DND-41 (cell line): Measurements from ENCODE around the gene ADGRB3.
"Not testable (repeated sequence)": the region's sequence is repeated elsewhere in the genome, so short reads cannot be mapped to it uniquely, and the experiment has no call there.

Source experiments
- ATAC-seq: fragments of 200-7000 bp; cut with Tn5 transposase; 3 replicates; pipeline ENCODE4 v1.9.1; 2021; ENCODE audit warnings: low read depth; ENCODE audit not compliant: insufficient read depth
- DNase-seq: peaks from one replicate; pipeline ENCODE4 v3.0.0-alpha.2; 2020
- H2AFZ ChIP-seq: 2 replicates; pipeline ENCODE4 v1.6.0; 2012; ENCODE audit warnings: low read depth, low read length
- H3K27ac ChIP-seq: 2 replicates; pipeline ENCODE4 v1.5.1; 2012; ENCODE audit warnings: low read length, inconsistent platforms
- H3K27me3 ChIP-seq: fragments of 200-600 bp; sonication (generic); 2 replicates; pipeline ENCODE4 v1.6.0; 2012; ENCODE audit warnings: low read length, mild to moderate bottlenecking, inconsistent platforms; ENCODE audit not compliant: insufficient read depth, poor library complexity
- H3K36me3 ChIP-seq: 2 replicates; pipeline ENCODE4 v1.5.1; 2012; ENCODE audit warnings: low read length, inconsistent platforms; ENCODE audit not compliant: insufficient read depth
- H3K4me1 ChIP-seq: 2 replicates; pipeline ENCODE4 v1.5.1; 2012; ENCODE audit warnings: mild to moderate bottlenecking, low read length; ENCODE audit not compliant: insufficient read depth
- H3K4me2 ChIP-seq: 2 replicates; pipeline ENCODE4 v1.6.0; 2012; ENCODE audit warnings: mild to moderate bottlenecking, moderate library complexity, low read length, inconsistent platforms; ENCODE audit not compliant: insufficient read depth
- H3K4me3 ChIP-seq, 2 experiments: fragments of 200-600 bp in 1 of 2; shearing (Covaris generic) in 1 of 2; 2 replicates each; pipeline ENCODE4 v1.5.1; 2012 to 2016; ENCODE audit warnings: inconsistent platforms in 2 of 2, low read length in 2 of 2, mild to moderate bottlenecking in 2 of 2, low read depth in 1 of 2, moderate library complexity in 1 of 2
- H3K79me2 ChIP-seq: 2 replicates; pipeline ENCODE4 v1.6.0; 2012; ENCODE audit warnings: low read length, inconsistent platforms; ENCODE audit not compliant: insufficient read depth
- H3K9ac ChIP-seq: 2 replicates; pipeline ENCODE4 v1.6.0; 2012; ENCODE audit warnings: low read depth, mild to moderate bottlenecking, inconsistent platforms, low read length, moderate library complexity
- H3K9me3 ChIP-seq: 2 replicates; pipeline ENCODE4 v1.5.1; 2012; ENCODE audit warnings: low read length, moderate library complexity, mild to moderate bottlenecking, inconsistent platforms; ENCODE audit not compliant: insufficient read depth, severe bottlenecking
- H4K20me1 ChIP-seq: 2 replicates; pipeline ENCODE4 v1.6.0; 2012; ENCODE audit warnings: low read length; ENCODE audit not compliant: insufficient read depth
- EZH2 ChIP-seq: IDR thresholded peaks from 3 replicates; pipeline ENCODE4 v1.6.1; 2012; ENCODE audit warnings: borderline replicate concordance, low read depth, mild to moderate bottlenecking, moderate library complexity, low read length, inconsistent platforms; ENCODE audit not compliant: severe bottlenecking
- TF ChIP-seq, protein P1 (sequence below): IDR thresholded peaks from 2 replicates; pipeline ENCODE4 v1.5.1; 2012; ENCODE audit warnings: borderline replicate concordance, low read length, moderate library complexity, mild to moderate bottlenecking; ENCODE audit not compliant: poor library complexity, severe bottlenecking; ENCODE audit errors: extremely low read depth

The ADGRB3 gene

DNA sequence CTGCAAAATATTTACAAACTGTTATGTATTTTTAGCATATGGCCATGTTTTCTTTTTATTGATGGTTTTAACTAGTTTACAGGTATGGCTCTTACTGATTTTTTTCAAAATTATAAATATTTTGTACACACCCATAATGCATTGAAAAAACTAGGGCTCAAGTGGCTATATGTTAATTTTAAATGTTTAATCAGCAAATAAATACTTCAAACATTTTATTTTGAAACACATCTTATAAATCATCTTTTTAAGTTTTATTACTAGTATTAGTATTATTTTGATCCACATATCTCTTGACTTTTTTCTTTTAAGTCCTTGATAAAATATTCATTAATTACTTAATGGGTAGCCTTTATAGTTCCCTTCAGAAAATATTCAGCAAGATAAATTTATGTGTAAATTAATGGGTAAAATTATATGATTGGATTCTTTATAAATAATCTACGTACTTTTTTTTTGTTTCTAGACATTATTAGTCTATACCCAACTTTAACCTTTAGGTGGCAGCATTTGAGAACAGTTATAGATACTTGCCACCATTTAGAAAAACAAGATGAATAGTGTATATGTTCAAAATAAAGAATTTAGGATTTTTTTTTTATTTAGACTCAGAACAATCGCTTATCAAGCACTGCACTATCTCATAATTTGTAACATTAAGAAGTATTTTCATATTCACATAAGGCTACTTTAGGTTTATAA lies 241.9 kb downstream of the ADGRB3 start:
- Histone ChIP-seq H3K27ac (no peak overlapping the region), H3K4me3 (no peak overlapping the region), H3K27me3 (no peaks in the 10 kb centered on the region), H3K4me2 (no peak overlapping the region), H3K9me3 (no peaks in the 10 kb centered on the region), H3K4me1 (no peaks in the 10 kb centered on the region), H3K79me2 (no peaks in the 10 kb centered on the region), H2AFZ (no peak overlapping the region), H4K20me1 (no peaks in the 10 kb centered on the region), H3K9ac (no peak overlapping the region), H3K36me3 (no peaks in the 10 kb centered on the region)
- DNase-seq (no peak), ATAC-seq (no peak)
- TF ChIP-seq EZH2 = no peak
- TF ChIP-seq, protein P1, sequence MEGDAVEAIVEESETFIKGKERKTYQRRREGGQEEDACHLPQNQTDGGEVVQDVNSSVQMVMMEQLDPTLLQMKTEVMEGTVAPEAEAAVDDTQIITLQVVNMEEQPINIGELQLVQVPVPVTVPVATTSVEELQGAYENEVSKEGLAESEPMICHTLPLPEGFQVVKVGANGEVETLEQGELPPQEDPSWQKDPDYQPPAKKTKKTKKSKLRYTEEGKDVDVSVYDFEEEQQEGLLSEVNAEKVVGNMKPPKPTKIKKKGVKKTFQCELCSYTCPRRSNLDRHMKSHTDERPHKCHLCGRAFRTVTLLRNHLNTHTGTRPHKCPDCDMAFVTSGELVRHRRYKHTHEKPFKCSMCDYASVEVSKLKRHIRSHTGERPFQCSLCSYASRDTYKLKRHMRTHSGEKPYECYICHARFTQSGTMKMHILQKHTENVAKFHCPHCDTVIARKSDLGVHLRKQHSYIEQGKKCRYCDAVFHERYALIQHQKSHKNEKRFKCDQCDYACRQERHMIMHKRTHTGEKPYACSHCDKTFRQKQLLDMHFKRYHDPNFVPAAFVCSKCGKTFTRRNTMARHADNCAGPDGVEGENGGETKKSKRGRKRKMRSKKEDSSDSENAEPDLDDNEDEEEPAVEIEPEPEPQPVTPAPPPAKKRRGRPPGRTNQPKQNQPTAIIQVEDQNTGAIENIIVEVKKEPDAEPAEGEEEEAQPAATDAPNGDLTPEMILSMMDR = peak; percentile 42

DNA sequence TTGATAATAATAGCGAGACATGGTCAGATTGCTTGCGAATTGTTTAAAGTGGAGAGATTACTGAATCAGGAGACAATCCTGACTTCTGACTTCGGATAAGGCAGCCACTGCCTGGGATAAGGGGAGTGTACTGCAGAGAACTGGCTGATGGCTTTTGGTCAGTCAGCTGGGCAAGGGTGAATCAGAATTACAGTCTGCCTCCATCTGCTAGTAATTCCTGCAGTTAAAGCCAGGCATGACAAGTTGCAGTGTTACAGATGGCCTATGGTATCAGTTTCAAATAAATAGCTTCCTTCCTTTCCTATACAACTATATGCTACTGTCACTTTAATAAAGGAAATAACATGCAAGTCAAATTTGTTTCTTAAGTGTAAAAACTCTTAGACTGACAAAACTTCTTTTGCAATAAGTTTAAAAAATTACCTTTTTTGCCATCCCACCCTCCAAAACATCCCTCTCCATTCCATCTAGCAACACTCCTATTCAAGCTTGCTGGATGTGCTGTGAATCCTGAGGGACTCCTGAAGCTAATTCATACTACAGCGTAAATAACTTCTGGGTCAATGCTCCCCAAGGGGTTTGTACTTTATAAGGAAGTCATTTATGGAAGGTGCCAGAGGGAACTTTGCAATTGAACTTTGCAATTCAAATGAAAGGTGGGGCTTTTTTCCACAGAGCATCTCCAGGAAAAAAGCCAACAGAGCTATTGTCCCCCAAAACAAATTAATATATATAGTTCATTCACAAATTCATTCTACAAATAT lies 245.2 kb downstream of the ADGRB3 start:
- H3K36me3 ChIP-seq = no peaks in the 10 kb centered on the region
- no peak overlapping the region for H3K27ac ChIP-seq
- H3K4me2 ChIP-seq = no peak overlapping the region
- no peaks in the 10 kb centered on the region for H3K27me3 ChIP-seq
- H3K4me3 ChIP-seq = no peak overlapping the region
- DNase-seq (no peak), ATAC-seq (no peak)
- H3K79me2 ChIP-seq = no peaks in the 10 kb centered on the region
- no peak for TF ChIP-seq EZH2
- TF ChIP-seq, protein P1 = no peak
- no peak overlapping the region for H2AFZ ChIP-seq
- no peaks in the 10 kb centered on the region for H4K20me1 ChIP-seq
- no peaks in the 10 kb centered on the region for H3K4me1 ChIP-seq
- no peaks in the 10 kb centered on the region for H3K9me3 ChIP-seq
- no peak overlapping the region for H3K9ac ChIP-seq

DNA sequence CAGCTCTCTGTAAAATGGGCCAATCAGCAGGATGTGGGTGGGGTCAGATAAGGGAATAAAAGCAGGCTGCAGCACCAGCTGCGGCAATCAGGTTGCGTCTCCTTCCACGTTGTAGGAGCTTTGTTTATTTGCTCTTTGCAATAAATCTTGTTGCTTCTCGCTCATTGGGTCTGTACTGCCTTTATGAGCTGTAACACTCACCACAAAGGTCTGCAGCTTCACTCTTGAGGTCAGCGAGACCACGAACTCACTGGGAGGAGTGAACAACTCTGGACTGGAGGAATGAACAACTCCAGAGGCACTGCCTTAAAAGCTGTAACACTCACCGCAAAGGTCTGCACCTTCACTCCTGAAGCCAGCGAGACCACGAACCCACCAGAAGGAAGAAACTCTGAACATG lies 248.2 kb downstream of the ADGRB3 start:
- not testable (repeated sequence) for H3K4me3 ChIP-seq, H3K27me3 ChIP-seq, H3K79me2 ChIP-seq, H3K4me1 ChIP-seq, H4K20me1 ChIP-seq, H3K4me2 ChIP-seq, H3K9me3 ChIP-seq, H3K27ac ChIP-seq, ATAC-seq, H2AFZ ChIP-seq, DNase-seq, H3K9ac ChIP-seq, H3K36me3 ChIP-seq

DNA sequence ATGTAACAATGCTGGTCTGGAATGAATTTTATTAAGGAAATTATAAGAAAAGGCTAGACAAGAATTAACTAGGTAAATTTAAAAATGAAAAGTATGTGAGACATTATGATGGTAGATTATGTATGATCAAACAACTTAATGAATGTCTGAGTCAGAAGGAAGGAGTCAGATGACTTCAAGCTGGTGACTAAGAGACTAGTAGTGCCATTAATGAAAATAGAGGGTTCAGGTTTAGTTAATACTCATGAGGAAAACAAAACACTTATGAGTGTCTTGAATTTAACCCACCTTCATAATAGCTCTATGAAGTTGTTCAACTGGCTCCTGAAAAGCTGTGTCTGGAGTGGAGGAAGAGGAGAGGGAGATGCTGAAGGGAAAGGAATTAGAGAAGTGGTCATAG lies 256.3 kb downstream of the ADGRB3 start:
- Histone ChIP-seq H3K4me1 (no peaks in the 10 kb centered on the region), H3K36me3 (no peaks in the 10 kb centered on the region), H3K4me2 (no peak overlapping the region), H3K79me2 (no peaks in the 10 kb centered on the region), H2AFZ (no peak overlapping the region), H3K4me3 (no peak overlapping the region), H3K9ac (no peak overlapping the region), H3K27me3 (no peaks in the 10 kb centered on the region), H3K9me3 (no peaks in the 10 kb centered on the region), H4K20me1 (no peaks in the 10 kb centered on the region), H3K27ac (no peak overlapping the region)
- DNase-seq = no peak
- TF ChIP-seq, protein P1 = no peak
- no peak for TF ChIP-seq EZH2
- ATAC-seq = no peak
